Middle frontal gyrus (tissue), 1 donor: ENCODE measurements around the gene PLCG2.
"Not testable (repeated sequence)": the region's sequence is repeated elsewhere in the genome, so short reads cannot be mapped to it uniquely, and the experiment has no call there.

ENCODE experiments used
- DNase-seq: peaks from one replicate; pipeline ENCODE4 v3.0.0-alpha.2; 2015; ENCODE audit warnings: low spot score; ENCODE audit errors: extremely low spot score

PLCG2 gene

DNA sequence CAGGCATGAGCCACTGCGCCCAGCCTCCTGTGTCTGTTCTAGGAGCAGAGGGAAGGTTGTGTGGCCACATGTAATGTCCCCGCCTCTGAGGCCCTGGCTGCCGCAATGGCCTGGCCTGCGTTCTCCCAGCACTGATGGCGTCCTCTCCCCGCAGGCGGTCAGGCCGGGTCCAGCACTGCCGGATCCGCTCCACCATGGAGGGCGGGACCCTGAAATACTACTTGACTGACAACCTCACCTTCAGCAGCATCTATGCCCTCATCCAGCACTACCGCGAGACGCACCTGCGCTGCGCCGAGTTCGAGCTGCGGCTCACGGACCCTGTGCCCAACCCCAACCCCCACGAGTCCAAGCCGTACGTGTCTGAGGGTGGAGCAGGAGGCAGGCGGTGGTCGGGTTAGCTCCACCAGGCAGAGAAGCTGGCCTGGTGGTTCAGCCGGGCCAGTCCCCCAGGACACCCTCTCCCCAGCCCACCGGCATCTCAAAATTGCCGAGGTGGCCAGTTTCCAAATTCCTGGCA is 131.3 kb downstream of the PLCG2 start:
- no peak for DNase-seq

DNA sequence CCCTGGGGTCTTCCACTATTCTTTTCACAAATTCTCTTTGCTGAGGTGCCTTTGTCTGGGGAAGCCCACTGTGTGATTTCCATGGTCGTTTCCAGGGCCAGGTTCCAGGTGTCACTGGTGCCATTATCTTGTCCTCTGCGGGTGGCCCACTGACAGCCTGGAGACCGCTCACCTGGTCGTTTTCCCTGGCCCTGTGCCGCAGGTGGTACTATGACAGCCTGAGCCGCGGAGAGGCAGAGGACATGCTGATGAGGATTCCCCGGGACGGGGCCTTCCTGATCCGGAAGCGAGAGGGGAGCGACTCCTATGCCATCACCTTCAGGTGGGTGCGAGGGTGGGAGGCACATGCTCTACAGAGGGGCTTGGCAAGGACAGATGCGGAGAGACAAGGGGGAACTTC is 133.3 kb downstream of the PLCG2 start:
- DNase-seq, result no peak

DNA sequence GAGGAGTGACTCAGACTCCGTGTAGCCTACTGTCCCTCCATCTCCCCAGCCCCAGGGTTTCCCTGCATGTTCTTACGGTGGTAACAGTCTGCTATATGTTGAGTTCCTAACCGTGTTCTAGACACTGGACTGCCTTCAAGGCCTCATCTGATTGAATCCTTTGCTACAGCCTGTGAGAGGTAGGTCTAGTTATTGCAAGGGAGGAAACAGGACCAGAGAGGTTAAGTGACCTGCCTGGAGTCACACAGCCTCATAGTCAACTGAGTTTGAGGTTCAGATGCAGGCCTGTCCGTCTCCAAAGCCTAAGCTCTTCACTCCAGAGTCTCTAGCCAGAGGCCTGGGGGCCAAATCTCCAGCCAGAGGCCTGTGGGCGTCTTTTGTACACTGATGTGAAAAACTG is 134.1 kb downstream of the PLCG2 start:
- DNase-seq, result no peak

- DNase-seq, result no peak
These were observed 138.3 kb downstream of the PLCG2 start for GRCh38 chr16:81917375-81917774.

DNA sequence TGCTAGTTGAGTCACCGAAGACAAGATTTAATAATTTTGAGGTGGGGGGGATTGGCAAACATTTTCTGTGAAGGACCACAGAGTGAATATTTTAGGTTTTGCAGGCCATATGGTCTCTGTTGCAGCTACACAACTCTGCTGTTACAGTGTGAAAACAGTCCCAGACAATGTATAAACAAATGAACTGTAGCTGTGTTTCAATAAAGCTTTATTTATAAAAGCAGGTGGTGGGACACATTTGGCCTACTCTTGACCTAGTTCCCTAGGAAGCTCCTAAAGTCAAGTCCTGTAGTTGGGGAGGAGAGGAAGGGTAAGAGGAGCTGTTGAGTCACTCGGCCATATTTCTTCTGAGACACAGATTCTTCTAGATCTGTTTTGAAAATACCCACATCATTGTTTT is 139.8 kb downstream of the PLCG2 start:
- no peak for DNase-seq

- no peak for DNase-seq
These were observed 141.4 kb downstream of the PLCG2 start for GRCh38 chr16:81920498-81920897.

GRCh38 chr16:81921085-81921814 is 142.2 kb downstream of the PLCG2 start:
- no peak for DNase-seq

DNA sequence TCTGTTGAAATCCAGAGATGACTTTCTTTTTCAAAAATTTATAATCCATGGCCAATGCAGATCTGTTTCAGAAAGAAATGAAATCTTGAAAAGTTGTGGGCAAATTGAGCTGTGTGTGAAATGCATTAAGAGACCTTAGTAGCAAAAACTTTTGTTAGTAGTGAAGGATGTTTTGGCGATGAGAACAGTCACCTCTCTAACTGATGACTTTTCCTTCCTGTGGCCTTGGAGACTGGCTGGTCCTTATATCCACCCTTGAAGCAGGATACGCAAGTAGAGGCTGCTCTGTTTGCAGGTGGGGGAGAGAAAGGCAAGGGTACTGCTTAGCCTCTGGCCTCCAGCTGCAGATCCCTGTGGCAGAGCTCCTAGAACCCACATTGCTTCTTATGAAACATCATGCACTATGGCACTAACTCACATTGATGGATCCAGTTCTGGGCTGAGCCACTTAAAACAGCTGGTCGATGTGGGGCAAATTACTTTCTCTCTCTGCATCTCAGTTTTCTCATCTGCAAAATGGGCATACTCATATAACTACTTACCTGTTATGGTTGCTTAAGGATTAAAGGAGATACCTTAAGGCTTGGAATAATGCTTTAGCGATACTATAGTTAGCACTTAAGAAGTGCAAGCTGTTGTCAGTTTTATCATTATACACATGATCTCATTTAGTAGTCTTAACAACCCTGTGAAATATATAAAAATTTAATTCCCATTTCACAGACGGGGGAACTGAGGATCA is 142.9 kb downstream of the PLCG2 start:
- no peak for DNase-seq

DNA sequence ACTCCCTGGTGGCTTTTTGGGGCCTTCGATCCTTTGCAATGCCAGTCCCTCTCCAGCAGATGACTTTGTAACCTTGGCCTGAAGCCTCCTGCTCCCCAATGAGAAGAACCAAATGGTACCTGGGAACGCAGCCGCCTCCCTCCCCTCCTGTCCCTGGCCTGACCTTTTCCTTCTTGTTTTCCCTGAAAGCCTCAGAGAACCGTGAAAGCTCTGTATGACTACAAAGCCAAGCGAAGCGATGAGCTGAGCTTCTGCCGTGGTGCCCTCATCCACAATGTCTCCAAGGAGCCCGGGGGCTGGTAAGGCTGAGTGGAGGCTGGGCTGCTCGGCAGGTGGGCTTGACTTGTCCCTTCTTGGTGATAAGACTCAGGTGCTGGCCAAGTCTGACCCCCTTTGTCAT is 144.2 kb downstream of the PLCG2 start:
- no peak for DNase-seq

DNA sequence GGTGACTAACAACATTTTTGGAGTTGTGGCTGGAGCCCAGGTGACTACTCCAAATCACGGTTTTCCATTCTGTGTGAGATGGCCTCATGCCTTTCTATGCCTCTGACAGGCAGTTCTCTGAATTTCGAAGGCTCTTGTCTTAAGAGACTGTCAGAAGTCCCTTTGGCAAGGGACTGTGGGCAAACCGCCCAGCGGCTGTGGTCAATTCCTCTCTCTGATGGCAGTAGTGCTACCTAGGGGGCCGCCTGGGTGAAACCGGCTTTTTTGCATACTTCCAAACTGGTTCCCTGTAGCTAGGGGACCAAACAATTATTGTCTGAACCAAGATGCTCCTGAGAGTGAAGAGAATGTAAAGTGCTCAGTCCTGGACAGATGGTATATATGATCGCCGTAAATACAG is 145.9 kb downstream of the PLCG2 start:
- no peak for DNase-seq

GRCh38 chr16:81926036-81926435 is 146.9 kb downstream of the PLCG2 start:
- DNase-seq, result no peak

GRCh38 chr16:81927561-81928185 is 148.6 kb downstream of the PLCG2 start:
- no peak for DNase-seq

GRCh38 chr16:81928271-81928918 is 149.3 kb downstream of the PLCG2 start:
- no peak for DNase-seq

- DNase-seq, result no peak
These were observed 149.9 kb downstream of the PLCG2 start for GRCh38 chr16:81928975-81929374.

GRCh38 chr16:81929841-81930240 is 150.8 kb downstream of the PLCG2 start:
- no peak for DNase-seq

DNA sequence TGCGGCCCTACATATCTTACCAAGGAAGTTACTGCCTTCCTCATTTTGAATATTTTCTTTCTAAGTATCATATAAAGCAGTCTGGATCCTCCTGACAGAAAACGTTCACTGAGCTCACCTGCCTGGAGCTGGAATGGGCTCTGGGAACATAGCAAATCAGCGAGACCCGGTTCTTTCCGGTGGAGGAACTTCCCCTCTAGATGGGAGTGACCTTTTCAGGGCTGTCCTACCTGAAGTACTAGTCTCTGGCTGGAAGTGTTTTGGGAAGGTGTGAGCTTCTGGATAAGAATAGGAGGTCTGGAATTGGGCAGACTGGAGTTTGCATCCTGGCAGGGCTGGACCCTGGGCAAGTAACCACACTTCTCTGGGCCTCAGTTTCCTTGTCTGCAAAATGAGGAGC is 152.8 kb downstream of the PLCG2 start:
- no peak for DNase-seq

- DNase-seq, result no peak
These were observed 153.6 kb downstream of the PLCG2 start for GRCh38 chr16:81932668-81933067.

DNA sequence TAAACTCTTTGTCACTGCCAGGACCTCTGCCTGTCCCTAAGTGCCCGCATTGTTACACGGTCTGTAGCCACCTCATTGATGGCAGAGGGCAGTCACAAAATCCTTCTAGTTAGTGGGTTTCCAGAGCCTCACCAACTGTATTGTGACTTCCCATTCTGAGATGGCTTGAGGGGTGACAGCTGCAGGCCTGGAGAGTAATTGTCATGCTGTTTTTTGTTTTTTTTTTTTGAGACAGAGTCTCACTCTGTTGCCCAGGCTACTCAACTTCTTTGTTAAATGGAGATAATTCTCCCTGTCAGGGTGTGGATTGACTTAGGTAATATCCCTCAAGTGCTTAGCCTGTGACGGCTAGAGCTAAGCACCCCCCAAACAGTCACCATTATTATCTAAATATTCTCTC is 154.3 kb downstream of the PLCG2 start:
- no peak for DNase-seq

DNA sequence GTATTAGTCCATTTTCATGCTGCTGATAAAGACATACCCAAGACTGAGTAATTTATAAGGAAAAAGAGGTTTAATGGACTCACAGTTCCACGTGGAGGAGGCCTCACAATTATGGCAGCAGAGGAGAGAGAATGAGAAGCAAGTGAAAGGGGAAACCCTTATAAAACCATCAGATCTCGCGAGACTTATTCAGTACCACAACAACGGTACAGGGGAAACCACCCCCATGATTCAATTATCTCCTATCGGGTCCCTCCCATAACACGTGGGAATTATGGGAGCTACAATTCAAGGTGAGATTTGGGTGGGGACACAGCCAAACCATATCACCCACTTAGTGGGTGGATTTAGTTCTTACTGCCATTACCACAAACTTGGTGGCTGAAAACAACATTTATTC is 155.6 kb downstream of the PLCG2 start:
- DNase-seq, result not testable (repeated sequence)

DNA sequence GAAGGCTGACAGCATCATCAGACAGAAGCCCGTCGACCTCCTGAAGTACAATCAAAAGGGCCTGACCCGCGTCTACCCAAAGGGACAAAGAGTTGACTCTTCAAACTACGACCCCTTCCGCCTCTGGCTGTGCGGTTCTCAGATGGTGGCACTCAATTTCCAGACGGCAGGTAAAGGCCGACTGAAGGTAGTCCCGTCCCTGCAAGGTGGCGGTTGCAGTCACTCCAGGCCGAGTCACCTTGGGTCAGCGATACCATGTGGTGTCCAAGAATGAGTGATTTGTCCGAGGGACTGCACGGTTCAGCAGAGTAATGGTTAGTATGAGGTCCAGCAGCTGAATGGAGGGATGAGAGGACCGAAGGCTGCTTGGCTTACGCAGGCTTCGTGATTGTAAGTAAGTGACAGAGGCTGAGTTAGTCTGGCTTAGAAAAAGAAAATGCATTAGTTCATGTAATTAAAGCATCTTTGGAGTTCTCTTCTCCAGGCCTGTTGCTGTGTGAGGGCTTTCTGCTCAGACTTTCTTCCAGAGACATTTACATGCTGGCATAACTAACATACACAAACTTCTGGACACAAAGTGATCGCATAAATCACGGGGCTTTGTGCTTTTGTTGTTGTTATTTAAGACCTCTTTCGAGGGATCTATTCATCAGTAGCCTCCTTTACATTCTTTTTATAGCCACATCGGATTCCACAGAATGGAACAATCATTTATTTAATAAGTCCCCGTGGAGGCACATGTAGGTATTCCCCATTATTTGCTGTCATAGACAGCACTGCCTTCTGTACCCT is 157.3 kb downstream of the PLCG2 start:
- DNase-seq, result no peak
